AG10803 (cell line): Measurements from ENCODE around the gene SRBD1.

Source experiments
- DNase-seq: peaks from one replicate; pipeline ENCODE4 v3.0.0; 2010; ENCODE audit warnings: low read depth
- H3K4me3 ChIP-seq: 2 replicates; pipeline ENCODE4 v1.5.1; 2011; ENCODE audit warnings: mild to moderate bottlenecking, low read length, control low read depth
- CTCF ChIP-seq: conservative IDR thresholded peaks from 2 replicates; pipeline ENCODE4 v1.5.1; 2011; ENCODE audit warnings: mild to moderate bottlenecking, low read length, control low read depth, inconsistent platforms

Gene SRBD1

GRCh38 chr2:45650851-45651414 is 39.9 kb upstream of the SRBD1 start:
- H3K4me3 ChIP-seq: peak overlapping the region; percentile 91
- peak; percentile 41 for TF ChIP-seq CTCF
- peak; percentile 99 for DNase-seq

- peak; percentile 57 for DNase-seq
- no peak for TF ChIP-seq CTCF
- peak overlapping the region; percentile 91 for H3K4me3 ChIP-seq
Observed at GRCh38 chr2:45649858-45650811, 39.1 kb upstream of the SRBD1 start.

GRCh38 chr2:45649462-45649857 is 38.4 kb upstream of the SRBD1 start:
- TF ChIP-seq CTCF: peak; percentile 16
- H3K4me3 ChIP-seq: peak overlapping the region; percentile 91
- DNase-seq: peak; percentile 34

GRCh38 chr2:45648636-45649035 is 37.6 kb upstream of the SRBD1 start:
- no peak for DNase-seq
- H3K4me3 ChIP-seq: no peak overlapping the region
- TF ChIP-seq CTCF: no peak

GRCh38 chr2:45647986-45648520 is 37.0 kb upstream of the SRBD1 start:
- TF ChIP-seq CTCF: no peak
- no peak overlapping the region for H3K4me3 ChIP-seq
- DNase-seq: peak; percentile 15

- H3K4me3 ChIP-seq: no peak overlapping the region
- no peak for DNase-seq
- TF ChIP-seq CTCF: no peak
Observed at GRCh38 chr2:45647356-45647755, 36.3 kb upstream of the SRBD1 start.
